Hematopoietic multipotent progenitor cell treated with erythropoietin and hydrocortisone succinate and interleukin-3 and kit ligand, for 4 days (in vitro differentiated cells): Measurements from ENCODE around the gene CMTM1.
A peak's percentile ranks its signal among the peaks of the same experiment; 100 is the strongest.
"Not testable (repeated sequence)": the region's sequence is repeated elsewhere in the genome, so short reads cannot be mapped to it uniquely, and the experiment has no call there.

ENCODE experiments used
- DNase-seq: peaks from one replicate; pipeline ENCODE4 v3.0.0-alpha.2; 2015

Gene CMTM1

DNA sequence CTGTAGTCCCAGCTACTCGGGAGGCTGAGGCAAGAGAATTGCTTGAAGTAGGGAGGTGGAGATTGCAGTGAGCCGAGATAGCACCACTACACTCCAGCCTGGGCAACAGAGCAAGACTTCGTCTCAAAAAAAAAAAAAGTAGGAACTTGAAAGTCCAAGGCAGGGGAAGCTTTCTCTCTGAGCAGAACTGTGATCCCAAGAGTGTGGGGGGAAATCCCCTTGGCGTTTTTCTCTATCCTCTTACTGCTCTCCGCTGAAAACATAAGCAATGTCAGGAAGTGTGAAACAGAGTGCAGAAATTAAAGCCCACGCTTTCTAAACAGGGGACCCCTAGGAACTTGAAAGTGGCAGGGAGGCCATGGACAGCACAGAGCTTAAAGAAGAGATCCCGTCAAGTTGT lies 28.5 kb downstream of the CMTM1 start:
- no peak for DNase-seq

DNA sequence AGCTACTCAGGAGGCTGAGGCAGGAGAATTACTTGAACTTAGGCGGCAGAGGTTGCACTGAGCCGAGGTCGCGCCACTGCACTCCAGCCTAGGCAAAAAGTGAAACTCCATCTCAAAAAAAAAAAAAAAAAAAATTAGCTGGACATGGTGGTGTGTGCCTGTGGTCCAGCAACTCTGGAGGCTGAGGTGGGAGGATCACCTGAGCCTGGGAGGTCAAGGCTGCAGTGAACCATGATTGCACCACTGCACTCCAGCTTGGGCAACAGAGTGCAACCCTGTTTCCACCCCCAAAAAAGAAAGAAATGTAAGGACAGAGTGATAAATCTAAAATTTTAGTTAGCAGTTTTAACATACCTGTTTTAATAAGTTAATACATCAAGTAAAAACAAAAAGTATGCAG lies 30.3 kb downstream of the CMTM1 start:
- not testable (repeated sequence) for DNase-seq

DNA sequence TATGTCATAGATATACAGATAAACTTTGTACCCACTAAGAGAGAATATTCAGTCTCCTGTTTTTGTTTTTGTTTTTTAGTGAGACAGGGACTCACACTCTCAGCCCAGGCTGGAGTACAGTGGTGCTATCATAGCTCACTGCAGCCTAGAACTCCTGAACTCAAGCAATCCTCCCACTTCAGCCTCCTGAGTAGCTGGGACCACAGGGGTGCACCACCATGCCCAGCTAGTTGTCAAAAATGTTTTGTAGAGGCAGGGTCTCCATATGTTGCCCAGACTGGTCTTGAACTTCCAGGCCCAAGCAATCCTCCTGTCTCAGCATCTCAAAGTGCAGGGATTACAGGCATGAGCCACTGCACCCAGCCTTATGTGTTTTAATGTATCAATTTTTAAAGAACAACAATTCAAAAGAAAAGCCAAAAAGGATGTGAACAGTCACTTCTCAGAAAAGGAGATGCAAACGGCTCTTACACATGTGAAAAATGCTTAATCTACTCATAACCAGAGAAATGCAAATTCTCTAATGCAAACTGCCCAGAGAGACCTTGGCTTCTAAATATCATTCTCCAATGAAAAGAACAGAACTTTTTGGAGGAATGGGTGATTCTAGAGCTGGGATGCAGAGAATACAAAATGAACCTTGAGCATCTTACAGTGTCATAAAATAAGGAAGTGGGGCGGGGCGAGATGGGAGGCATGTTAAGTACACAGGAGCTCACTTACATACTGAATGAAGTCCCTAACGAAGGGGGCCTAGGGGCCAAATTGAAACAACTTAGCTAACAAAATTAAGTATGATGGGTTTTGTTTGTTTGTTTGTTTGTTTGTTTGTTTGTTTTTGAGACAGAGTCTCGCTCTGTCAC lies 31.0 kb downstream of the CMTM1 start:
- no peak for DNase-seq

- DNase-seq: no peak
These were observed 31.9 kb downstream of the CMTM1 start for GRCh38 chr16:66598111-66598510.

DNA sequence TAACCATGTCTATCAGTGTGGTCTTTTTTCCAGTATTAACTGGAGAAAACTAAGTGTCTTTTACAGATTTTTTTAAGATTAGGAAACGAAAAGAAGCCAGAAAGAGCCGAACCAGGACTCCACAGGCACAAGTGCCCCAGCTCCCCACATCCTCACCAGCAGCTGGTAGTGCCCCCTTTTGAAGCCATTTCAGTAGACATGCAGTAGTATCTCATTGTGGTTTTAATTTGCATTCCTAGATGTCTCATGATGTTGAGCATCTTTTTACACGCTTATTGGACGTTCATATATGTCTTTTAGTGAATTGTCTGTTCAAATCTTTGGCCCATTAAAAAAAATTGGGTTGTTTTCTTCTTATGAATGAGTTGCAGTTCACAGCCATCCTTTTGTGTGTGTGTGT lies 33.5 kb downstream of the CMTM1 start:
- DNase-seq: no peak

GRCh38 chr16:66600477-66600876 lies 34.2 kb downstream of the CMTM1 start:
- DNase-seq: no peak

GRCh38 chr16:66601471-66601870 lies 35.2 kb downstream of the CMTM1 start:
- DNase-seq: no peak

GRCh38 chr16:66603537-66604375 lies 37.5 kb downstream of the CMTM1 start:
- DNase-seq: peak; percentile 79

DNA sequence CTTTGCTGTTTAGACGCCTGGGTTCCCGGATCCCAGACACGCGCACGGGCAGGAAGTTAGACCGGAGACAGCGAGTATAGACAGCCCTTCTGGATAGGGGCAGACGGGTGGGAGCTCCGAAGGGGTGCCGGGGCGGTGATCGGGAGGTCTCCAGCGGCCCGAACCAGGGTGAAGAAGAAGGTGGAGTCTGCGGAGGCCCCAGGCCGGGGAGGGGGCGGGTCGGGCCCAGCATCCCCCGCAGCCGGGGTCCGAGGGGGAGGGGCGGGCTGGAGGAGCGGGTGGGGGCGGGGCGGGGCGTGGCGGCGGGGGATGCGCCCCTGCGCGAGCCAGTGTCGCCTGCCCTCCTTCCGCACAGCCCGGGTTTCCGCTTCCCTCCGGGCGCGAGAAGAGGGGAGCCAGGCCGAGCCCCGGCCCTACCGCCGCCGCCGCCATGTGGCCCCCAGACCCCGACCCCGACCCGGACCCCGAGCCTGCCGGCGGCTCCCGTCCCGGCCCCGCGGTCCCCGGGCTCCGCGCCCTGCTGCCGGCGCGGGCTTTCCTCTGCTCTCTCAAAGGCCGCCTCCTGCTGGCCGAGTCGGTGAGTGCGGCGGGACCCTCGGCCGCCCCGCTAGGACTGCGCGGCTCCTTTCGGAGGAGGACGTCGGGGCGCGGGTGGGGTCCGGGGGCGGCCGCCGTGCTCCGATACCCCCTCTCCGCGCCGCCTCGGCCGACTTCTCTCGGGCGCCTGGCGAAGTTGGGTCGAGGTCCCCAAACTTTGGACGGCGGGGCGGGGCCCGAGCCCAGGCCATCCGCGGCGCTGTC lies 38.3 kb downstream of the CMTM1 start, which contains the start of gene CMTM3:
Gene CMTM3 (plus strand): TSS at position 329 of the 801 bp plus-strand sequence. CDS start 102 bp downstream, at position 431.
- DNase-seq: peak; percentile 77

DNA sequence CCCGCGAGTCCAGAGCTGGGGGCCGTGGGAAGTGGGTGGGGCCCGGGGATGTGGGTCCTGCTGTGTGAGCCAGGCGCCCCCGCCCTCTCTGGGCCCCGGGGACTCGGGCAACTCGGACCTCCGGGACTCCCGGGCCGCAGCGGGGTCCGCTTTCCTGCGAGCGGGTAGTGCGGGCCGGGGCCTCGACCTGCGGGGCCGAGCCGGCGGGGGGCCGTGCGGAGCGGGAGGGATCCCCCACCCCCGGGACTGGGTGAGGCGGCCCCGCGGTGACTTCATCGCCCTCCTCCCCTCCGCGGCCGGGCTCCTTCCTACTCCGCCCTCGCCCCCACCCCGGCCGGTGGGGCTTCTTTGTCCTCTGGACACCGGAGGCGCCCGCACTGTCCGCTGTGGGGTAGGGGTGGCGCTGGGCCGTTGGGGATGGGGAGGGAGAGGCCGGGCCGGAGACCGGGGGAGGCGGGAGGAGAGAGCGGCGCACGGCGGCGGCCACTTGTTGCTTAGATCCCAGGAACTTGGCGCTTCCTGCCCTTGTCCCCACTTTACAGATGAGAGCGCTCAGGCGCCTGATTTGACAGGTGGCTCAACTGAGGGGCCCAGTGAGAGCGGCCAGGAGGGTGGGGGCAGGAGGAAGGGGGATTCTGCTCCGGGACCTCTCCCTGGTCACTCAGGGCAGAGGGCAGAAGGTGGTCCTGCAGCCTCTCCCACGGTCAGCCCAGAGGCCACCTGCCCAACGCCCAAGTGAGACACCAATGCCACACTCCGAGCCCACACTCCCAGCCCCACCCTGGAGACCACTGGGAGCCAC lies 39.1 kb downstream of the CMTM1 start:
- peak; percentile 41 for DNase-seq

DNA sequence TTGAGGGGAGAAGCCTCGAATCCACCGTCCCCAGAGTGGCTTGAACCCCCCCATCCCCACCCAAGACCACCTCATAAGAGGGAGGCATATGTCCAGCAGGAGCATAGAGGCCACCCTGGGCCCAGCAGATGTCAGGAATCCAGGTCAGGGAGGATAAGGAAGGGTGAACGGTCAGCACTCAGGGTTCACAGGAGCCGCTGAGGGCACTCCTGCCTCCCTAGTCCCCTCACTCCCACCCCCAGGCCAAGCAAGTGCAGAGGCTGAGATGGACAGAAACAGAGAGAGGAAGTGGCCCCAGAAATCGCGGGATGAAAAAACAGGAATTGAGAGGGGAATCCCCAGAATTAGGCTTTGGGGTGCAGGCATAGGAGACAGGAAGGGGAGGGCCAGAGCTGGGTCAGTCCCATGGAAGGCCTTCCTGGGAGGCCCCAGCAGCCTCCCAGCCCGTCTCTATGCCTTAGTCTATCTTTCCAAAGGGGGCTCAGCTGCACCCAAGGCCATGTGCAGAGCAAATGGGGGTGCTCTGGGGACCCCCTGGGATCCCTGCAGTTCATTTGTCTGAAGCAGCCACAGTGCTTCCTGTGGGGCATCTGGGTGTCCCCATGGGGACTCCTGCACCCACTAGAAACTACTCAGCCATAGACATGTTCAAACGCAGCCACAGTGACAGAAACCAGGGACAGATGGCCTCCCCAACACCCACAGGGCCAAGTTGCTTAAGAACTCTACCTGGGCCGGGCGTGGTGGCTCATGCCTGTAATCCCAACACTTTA lies 39.9 kb downstream of the CMTM1 start:
- no peak for DNase-seq

DNA sequence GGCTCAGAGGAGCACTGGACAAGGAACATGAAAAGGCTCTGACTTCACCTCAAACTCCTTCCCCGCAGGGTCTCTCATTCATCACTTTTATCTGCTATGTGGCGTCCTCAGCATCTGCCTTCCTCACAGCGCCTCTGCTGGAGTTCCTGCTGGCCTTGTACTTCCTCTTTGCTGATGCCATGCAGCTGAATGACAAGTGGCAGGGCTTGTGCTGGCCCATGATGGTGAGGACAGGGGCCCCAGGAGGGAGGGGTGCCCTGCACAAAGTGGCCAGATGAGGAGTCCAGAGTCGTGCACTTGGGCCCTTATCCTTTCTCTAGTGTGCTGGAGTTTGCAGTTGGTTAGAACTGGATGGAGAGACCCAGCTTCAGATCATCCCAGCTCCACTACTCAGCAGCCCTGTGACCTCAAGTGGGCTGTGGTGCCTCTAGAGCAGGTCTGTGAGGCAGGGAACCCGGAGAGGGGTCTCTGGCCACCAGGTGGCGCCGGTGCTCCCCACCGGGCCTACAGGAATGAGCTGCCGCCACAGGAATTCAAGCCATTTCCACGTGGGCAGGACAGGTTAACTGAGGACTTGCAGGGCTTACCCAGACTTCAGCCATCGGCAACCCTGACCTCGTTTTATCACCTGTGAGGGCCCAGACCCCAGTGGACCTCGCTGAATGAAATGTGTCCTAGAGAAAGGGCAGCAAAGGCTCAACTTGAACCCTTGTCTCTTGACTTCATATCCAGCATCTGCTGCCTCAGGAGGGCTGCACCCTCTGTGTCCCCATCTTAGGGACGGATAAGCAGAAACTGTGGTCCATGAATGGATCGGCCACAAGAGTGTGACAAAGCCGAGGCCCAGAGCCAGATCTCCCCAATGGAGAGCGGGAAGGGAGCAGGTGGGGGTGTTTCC lies 42.3 kb downstream of the CMTM1 start:
- peak; percentile 91 for DNase-seq

DNA sequence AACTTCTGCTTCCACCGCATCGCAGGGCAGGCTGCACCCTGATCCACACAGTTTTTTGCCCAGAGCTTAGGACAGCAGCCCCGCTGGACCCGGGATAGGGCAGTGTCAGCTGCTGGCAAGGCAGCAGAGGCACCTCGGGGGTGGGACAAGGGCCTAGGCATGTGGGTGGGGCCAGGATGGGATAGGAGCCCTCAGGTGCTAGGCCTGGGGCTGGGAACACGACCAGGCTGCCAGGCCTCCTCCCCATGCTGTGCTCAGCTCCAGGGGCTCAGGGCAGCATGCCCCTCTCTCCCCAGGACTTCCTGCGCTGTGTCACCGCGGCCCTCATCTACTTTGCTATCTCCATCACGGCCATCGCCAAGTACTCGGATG lies 42.9 kb downstream of the CMTM1 start:
- DNase-seq: no peak

GRCh38 chr16:66610111-66610820 lies 44.0 kb downstream of the CMTM1 start:
- DNase-seq: no peak

GRCh38 chr16:66611911-66612310 lies 45.7 kb downstream of the CMTM1 start:
- DNase-seq: not testable (repeated sequence)

DNA sequence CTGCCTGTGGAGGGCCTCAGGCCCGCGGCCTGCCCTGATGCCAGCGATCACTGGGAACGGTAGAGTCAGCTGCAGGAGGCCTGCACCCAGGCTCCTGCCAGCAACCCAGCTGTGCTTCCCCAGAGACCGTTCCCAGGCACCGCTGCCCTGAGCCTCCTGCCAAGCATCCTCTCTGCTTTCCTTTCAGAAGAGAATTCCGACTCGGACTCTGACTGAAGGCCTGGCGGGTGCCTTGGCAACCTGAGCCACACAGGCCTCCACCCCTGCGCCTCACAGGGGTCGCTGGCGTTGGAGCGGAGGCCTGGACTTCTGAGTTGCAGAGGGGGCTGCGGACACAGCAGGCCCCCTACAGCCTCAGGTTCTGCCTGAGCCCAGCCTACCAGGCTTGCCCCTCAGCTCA lies 46.2 kb downstream of the CMTM1 start:
- DNase-seq: no peak

DNA sequence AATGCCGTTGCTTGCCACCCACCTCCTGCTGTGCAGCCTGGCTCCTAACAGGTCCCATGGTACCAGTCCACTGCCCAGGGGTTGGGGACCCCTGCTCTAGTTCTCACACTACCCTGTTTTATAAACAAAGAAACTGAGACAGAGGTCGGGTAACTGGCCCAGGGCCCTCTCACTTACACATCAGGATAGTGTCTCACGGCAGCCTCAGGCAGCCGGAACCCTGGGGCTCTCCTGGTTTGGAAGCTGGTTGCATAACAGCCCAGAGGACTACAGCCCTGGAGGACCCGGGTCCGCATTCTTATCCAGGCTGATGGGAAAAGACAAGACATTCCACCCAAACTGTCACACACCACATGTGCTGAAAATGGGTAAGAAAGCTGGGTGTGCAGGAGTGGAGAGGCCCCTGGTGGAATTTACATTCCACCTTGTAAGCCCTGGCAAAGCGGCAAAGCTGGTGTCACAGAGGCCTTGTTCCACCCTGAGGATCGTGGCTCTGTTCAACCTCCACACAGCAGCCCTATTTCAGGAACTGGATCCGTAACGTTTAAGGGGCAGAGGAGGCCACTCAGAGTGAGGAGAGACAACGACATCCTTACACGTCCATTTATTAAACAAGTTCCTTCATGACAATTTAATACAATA lies 48.0 kb downstream of the CMTM1 start:
- no peak for DNase-seq

GRCh38 chr16:66616169-66616568 lies 49.9 kb downstream of the CMTM1 start:
- no peak for DNase-seq

DNA sequence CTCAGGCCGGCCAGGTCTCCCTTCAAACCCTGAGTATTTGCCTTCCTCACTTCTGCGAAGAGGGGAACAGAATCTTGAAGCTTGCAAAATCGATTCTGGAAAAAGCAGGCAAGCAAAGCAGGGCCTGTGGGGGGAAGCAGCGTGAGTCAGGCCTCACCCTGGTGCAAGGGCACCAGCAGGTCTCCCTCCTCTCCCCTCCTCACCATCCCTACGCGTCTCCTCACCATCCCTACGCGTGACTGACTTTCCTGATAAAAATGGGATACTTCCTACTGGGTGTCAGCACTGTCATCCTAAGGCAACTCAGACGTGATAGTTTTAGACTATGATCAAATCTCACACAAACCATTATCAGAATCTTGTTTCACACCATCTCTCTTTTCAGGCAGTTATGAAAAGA lies 50.4 kb downstream of the CMTM1 start:
- no peak for DNase-seq
